Smooth muscle cell (in vitro differentiated cells): ENCODE data around the gene ERMP1. TPM values are rescaled to one million over a fixed set of nuclear protein-coding genes. Genes with fewer than 3 reads are reported as not detected.

Source experiments
- DNase-seq: peaks from one replicate; lab custom pipeline; 2025; ENCODE audit not compliant: unreplicated experiment; lab: John Stamatoyannopoulos, UW
- H2AFZ ChIP-seq: fragments of 200-600 bp; sonication (generic); 2 replicates; pipeline ENCODE4 v1.6.0; 2016; ENCODE audit warnings: antibody characterized with exemption, low read depth, mild to moderate bottlenecking
- H3F3A ChIP-seq: fragments of 200-600 bp; sonication (generic); 2 replicates; pipeline ENCODE4 v1.6.0; 2017; ENCODE audit warnings: antibody characterized with exemption, low read depth
- H3K27ac ChIP-seq: fragments of 200-600 bp; sonication (generic); 2 replicates; pipeline ENCODE4 v1.5.1; 2016; ENCODE audit warnings: low read depth, mild to moderate bottlenecking
- H3K27me3 ChIP-seq: fragments of 200-600 bp; sonication (generic); 2 replicates; pipeline ENCODE4 v1.6.1; 2016; ENCODE audit warnings: low read depth, mild to moderate bottlenecking
- H3K36me3 ChIP-seq: fragments of 200-600 bp; sonication (generic); 2 replicates; pipeline ENCODE4 v1.5.1; 2016; ENCODE audit warnings: low read depth
- H3K4me1 ChIP-seq: fragments of 200-600 bp; sonication (generic); 2 replicates; pipeline ENCODE4 v1.5.1; 2016; ENCODE audit warnings: low read depth
- H3K4me2 ChIP-seq: fragments of 200-600 bp; sonication (generic); 2 replicates; pipeline ENCODE4 v1.6.0; 2016; ENCODE audit warnings: mild to moderate bottlenecking
- H3K4me3 ChIP-seq: fragments of 200-600 bp; sonication (generic); 2 replicates; pipeline ENCODE4 v1.5.1; 2016; ENCODE audit warnings: mild to moderate bottlenecking
- H3K79me2 ChIP-seq: fragments of 200-600 bp; sonication (generic); 2 replicates; pipeline ENCODE4 v1.6.0; 2016; ENCODE audit warnings: low read depth, mild to moderate bottlenecking
- H3K9ac ChIP-seq: fragments of 200-600 bp; sonication (generic); 2 replicates; pipeline ENCODE4 v1.6.0; 2016; ENCODE audit warnings: low read depth
- H3K9me3 ChIP-seq: fragments of 200-600 bp; sonication (generic); replicated peaks from 2 replicates; pipeline ENCODE4 v1.5.1; 2016; ENCODE audit warnings: low read depth
- H4K20me1 ChIP-seq: fragments of 200-600 bp; sonication (generic); 2 replicates; pipeline ENCODE4 v1.6.0; 2016; ENCODE audit warnings: low read depth
- CTCF ChIP-seq: fragments of 200-600 bp; sonication (generic); IDR thresholded peaks from 2 replicates; pipeline ENCODE4 v1.5.1; 2017; ENCODE audit warnings: borderline replicate concordance, mild to moderate bottlenecking, antibody characterized with exemption; ENCODE audit not compliant: insufficient read depth, poor library complexity, severe bottlenecking
- WGBS: methylation state at CpG from one replicate; pipeline ENCODE4 v1.1.7; 2016; ENCODE audit warnings: low lambda C conversion rate; 5-methylcytosine and 5-hydroxymethylcytosine counted together
- polyA plus RNA-seq: library from polyadenylated mRNA; unstranded; fragments of >200 nt; fragmentation: Nextera tagmentation; extraction: Ambion mirVana; gene quantifications from 2 replicates; pipeline ENCODE4 v1.2.1, GENCODE V29; 2016
- total RNA-seq: library from RNA; depleted of rRNA; stranded (reverse); fragments of >200 nt; gene quantifications from 2 replicates; pipeline ENCODE4 v1.2.3, GENCODE V29; 2014

Gene ERMP1
- total and polyA plus RNA-seq, 2 experiments from 2014 or later: 2.1 to 10.7 TPM

- no peak for TF ChIP-seq CTCF
- Histone ChIP-seq H3K36me3 (no peaks in the 10 kb centered on the region), H3K27ac (peak overlapping the region; percentile 64), H3K4me3 (no peak overlapping the region), H3K4me2 (no peak overlapping the region), H4K20me1 (no peaks in the 10 kb centered on the region), H3K27me3 (no peaks in the 10 kb centered on the region), H3K4me1 (no peaks in the 10 kb centered on the region), H3K9ac (no peak overlapping the region), H3K9me3 (no peaks in the 10 kb centered on the region), H3K79me2 (no peaks in the 10 kb centered on the region), H3F3A (no peaks in the 10 kb centered on the region), H2AFZ (no peak overlapping the region)
- 45% methylated on average over 4 of the region's 4 CpGs for WGBS
- DNase-seq: no peak
These were observed 39.6 kb upstream of the ERMP1 start for GRCh38 chr9:5872511-5872910.

GRCh38 chr9:5871785-5872184, 38.9 kb upstream of the ERMP1 start:
- H3K79me2 ChIP-seq: no peaks in the 10 kb centered on the region
- no peaks in the 10 kb centered on the region for H3K4me1 ChIP-seq
- no peaks in the 10 kb centered on the region for H3F3A ChIP-seq
- WGBS: 45% methylated on average over 2 of the region's 2 CpGs
- H3K4me2 ChIP-seq: no peak overlapping the region
- H3K9ac ChIP-seq: no peak overlapping the region
- H2AFZ ChIP-seq: no peak overlapping the region
- TF ChIP-seq CTCF: no peak
- no peak overlapping the region for H3K4me3 ChIP-seq
- no peaks in the 10 kb centered on the region for H3K9me3 ChIP-seq
- H3K27ac ChIP-seq: peak overlapping the region; percentile 64
- no peak for DNase-seq
- H3K27me3 ChIP-seq: no peaks in the 10 kb centered on the region
- no peaks in the 10 kb centered on the region for H4K20me1 ChIP-seq
- H3K36me3 ChIP-seq: no peaks in the 10 kb centered on the region

GRCh38 chr9:5870691-5871090, 37.8 kb upstream of the ERMP1 start:
- no peak for DNase-seq
- 93% methylated on average over 3 of the region's 3 CpGs for WGBS
- Histone ChIP-seq H2AFZ (no peak overlapping the region), H3F3A (no peaks in the 10 kb centered on the region), H3K4me1 (no peaks in the 10 kb centered on the region), H3K27ac (no peak overlapping the region), H3K9me3 (no peaks in the 10 kb centered on the region), H3K9ac (no peak overlapping the region), H3K4me3 (no peak overlapping the region), H3K27me3 (no peaks in the 10 kb centered on the region), H3K4me2 (no peak overlapping the region), H4K20me1 (no peaks in the 10 kb centered on the region), H3K36me3 (no peaks in the 10 kb centered on the region), H3K79me2 (no peaks in the 10 kb centered on the region)
- TF ChIP-seq CTCF: no peak

- no peaks in the 10 kb centered on the region for H3K4me1 ChIP-seq
- H3K27ac ChIP-seq: no peak overlapping the region
- H3K4me2 ChIP-seq: no peak overlapping the region
- no peak for TF ChIP-seq CTCF
- DNase-seq: no peak
- H3K4me3 ChIP-seq: no peak overlapping the region
- no peaks in the 10 kb centered on the region for H3K27me3 ChIP-seq
- no peak overlapping the region for H2AFZ ChIP-seq
- no peaks in the 10 kb centered on the region for H3K36me3 ChIP-seq
- WGBS: 82% methylated on average over 2 of the region's 2 CpGs
- H3K9ac ChIP-seq: no peak overlapping the region
- no peaks in the 10 kb centered on the region for H4K20me1 ChIP-seq
- H3F3A ChIP-seq: no peaks in the 10 kb centered on the region
- no peaks in the 10 kb centered on the region for H3K79me2 ChIP-seq
- no peaks in the 10 kb centered on the region for H3K9me3 ChIP-seq
These were observed 37.1 kb upstream of the ERMP1 start for GRCh38 chr9:5870020-5870339.
